ENCODE results near the gene VRK2.
A peak's percentile ranks its signal among the peaks of the same experiment; 100 is the strongest.
"Not testable (repeated sequence)": the region's sequence is repeated elsewhere in the genome, so short reads cannot be mapped to it uniquely, and the experiment has no call there.

The VRK2 gene

DNA sequence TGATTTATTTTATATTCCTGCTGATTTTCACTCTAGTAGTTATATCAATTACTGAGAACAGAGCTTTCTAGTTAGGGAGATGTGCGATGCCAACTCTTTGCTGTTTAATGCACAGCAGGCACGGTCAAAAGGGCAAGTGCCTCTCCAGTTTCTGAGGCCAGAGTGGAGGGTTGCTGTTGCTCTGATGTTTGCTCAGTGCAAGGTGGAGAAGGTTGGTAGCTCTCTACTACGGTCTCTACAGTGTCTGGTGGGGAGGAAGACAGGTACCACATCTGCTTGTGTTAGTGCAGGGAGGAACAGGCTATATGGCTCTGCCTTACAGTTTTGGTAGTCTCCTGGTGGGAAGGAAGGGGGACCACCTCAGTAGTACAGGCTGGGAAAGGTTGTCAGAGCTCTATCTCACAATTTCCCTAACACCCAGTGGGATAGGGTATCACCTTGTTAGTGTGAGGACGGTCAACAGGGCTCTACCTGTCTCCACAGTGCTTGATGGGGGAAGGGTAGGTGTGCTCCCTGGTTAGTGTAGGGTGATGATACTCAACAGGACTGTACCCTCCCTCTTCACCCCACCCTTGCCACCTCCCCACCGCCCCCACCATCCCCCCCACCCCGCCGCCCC is 108.7 kb downstream of the VRK2 start:
- TF ChIP-seq, protein P1, sequence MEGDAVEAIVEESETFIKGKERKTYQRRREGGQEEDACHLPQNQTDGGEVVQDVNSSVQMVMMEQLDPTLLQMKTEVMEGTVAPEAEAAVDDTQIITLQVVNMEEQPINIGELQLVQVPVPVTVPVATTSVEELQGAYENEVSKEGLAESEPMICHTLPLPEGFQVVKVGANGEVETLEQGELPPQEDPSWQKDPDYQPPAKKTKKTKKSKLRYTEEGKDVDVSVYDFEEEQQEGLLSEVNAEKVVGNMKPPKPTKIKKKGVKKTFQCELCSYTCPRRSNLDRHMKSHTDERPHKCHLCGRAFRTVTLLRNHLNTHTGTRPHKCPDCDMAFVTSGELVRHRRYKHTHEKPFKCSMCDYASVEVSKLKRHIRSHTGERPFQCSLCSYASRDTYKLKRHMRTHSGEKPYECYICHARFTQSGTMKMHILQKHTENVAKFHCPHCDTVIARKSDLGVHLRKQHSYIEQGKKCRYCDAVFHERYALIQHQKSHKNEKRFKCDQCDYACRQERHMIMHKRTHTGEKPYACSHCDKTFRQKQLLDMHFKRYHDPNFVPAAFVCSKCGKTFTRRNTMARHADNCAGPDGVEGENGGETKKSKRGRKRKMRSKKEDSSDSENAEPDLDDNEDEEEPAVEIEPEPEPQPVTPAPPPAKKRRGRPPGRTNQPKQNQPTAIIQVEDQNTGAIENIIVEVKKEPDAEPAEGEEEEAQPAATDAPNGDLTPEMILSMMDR (IDR thresholded peaks at IDR 0.05; ENCODE audit: low read depth, low read length), result no peak

DNA sequence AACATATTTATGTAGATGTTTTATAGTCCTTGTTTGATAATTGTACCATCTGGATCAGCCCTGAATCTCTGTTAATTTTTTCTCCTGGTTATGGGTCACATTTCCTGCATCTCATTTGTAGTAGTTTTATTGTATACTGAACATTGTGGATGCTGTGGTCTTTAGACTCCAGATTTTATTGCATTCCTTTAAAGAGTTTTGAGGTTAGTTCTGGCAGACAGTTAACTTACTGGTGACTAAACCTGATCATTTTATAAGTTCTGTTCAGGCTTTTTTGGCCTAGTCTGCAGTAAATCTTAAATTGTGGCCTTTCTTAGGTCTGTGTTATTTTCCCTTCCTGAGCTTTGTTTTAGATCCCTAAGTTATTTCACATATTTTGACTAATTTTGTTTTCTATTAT is 110.2 kb downstream of the VRK2 start:
- H3K4me3 ChIP-seq (replicated peaks in 1 of 2; ENCODE audit: low read depth in 2 of 2, low read length in 2 of 2), result no peak overlapping the region
- DNase-seq (ENCODE audit: low read depth in 2 of 2), result peak in 1 of 2 donors; percentile 16
- TF ChIP-seq, protein P1 (IDR thresholded peaks at IDR 0.05; ENCODE audit: low read depth, low read length), result no peak

More for the DNA sequence above, 108.7 kb downstream of the VRK2 start:
- no peak for DNase-seq (ENCODE audit: low read depth in 2 of 2)
- no peak overlapping the region for H3K4me3 ChIP-seq (replicated peaks in 1 of 2; ENCODE audit: low read depth in 2 of 2, low read length in 2 of 2)

DNA sequence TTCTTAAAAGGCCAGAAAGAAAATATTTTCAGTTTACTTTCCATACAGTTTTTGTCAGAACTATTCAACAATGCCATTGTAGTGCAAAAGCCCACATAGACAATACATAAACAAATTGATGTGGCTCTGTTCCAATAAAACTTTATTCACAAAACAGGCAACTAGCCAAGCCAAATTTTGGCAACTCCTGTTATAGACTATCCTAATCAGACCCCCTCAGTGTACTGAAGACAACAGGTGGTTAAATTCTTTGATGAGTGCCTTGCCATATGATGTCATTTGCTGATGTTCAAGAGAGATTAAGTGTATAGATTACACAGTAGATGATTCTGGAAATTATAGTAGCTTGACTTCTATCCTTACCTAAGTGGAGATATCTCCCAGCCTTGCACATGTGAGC is 111.1 kb downstream of the VRK2 start:
- no peak overlapping the region for H3K4me3 ChIP-seq (replicated peaks in 1 of 2; ENCODE audit: low read depth in 2 of 2, low read length in 2 of 2)
- TF ChIP-seq, protein P1 (IDR thresholded peaks at IDR 0.05; ENCODE audit: low read depth, low read length), result no peak
- no peak for DNase-seq (ENCODE audit: low read depth in 2 of 2)

DNA sequence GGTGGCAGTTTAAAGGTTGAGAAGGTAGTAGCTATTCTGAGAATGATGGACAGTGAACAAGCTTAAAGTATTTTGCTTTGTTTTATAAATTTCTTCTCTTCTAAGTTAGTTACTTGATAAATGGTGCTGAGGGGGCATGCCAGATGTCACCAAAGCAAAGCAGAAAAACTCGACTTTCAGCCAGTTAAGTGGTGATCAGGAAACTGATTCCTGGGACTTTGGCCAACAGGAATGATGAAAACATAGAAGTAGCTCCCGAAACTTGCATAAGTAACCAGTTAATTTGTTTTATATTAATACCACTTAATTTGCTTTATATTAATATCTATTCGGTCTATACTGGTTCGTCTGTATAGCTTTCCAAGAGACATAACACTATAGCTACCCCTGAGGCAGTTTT is 111.9 kb downstream of the VRK2 start:
- no peak overlapping the region for H3K4me3 ChIP-seq (replicated peaks in 1 of 2; ENCODE audit: low read depth in 2 of 2, low read length in 2 of 2)
- TF ChIP-seq, protein P1 (IDR thresholded peaks at IDR 0.05; ENCODE audit: low read depth, low read length), result no peak
- DNase-seq (ENCODE audit: low read depth in 2 of 2), result peak in 1 of 2 donors; percentile 25

DNA sequence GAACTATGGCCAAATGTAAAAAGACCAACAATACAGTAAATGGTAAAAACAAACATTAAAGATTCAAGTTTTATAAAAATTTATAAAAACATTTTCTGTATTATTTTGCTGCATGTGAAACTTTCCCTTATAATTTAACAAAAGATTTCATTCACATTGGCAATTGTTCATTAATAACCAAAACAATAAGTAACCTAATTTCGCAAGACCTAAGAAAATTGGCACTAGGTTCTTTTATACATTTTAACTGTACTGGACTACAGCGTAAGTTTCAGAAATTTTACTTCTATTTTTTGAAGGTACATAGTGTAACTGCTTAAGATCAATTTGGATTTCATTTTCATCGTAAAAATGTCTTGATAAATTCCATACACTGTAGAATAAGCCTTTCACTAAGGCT is 117.3 kb downstream of the VRK2 start:
- TF ChIP-seq, protein P1 (IDR thresholded peaks at IDR 0.05; ENCODE audit: low read depth, low read length), result no peak
- DNase-seq (ENCODE audit: low read depth in 2 of 2), result no peak
- H3K4me3 ChIP-seq (replicated peaks in 1 of 2; ENCODE audit: low read depth in 2 of 2, low read length in 2 of 2), result no peak overlapping the region

DNA sequence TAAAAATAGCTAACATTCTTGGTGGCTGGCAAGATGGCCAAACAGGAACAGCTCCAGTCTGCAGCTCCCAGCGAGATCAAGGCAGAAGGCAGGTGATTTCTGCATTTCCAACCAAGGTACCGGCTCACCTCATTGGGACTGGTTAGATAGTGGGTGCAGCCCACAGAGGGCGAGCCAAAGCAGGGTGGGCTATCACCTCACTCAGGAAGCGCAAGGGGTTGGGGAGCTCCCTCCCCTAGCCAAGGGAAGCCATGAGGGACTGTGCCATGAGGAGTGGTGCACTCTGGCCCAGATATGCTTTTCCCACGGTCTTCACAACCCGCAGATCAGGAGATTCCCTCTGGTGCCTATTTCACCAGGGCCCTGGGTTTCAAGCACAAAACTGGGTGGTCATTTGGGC is 121.5 kb downstream of the VRK2 start:
- not testable (repeated sequence) for DNase-seq (ENCODE audit: low read depth in 2 of 2); H3K4me3 ChIP-seq (replicated peaks in 1 of 2; ENCODE audit: low read depth in 2 of 2, low read length in 2 of 2)

DNA sequence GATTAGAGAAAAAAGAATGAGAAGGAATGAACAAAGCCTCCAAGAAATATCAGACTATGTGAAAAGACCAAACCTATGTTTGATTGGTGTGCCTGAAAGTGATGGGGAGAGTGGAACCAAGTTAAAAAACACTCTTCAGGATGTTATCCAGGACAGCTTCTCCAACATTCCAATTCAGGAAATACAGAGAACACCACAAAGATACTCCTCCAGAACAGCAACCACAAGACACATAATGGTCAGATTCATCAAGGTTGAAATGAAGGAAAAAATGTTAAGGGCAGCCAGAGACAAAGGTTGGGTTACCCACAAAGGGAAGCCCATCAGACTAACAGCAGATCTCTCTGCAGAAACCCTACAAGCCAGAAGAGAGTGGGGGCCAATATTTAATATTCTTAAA is 123.2 kb downstream of the VRK2 start:
- H3K4me3 ChIP-seq (replicated peaks in 1 of 2; ENCODE audit: low read depth in 2 of 2, low read length in 2 of 2); DNase-seq (ENCODE audit: low read depth in 2 of 2): not testable (repeated sequence)

DNA sequence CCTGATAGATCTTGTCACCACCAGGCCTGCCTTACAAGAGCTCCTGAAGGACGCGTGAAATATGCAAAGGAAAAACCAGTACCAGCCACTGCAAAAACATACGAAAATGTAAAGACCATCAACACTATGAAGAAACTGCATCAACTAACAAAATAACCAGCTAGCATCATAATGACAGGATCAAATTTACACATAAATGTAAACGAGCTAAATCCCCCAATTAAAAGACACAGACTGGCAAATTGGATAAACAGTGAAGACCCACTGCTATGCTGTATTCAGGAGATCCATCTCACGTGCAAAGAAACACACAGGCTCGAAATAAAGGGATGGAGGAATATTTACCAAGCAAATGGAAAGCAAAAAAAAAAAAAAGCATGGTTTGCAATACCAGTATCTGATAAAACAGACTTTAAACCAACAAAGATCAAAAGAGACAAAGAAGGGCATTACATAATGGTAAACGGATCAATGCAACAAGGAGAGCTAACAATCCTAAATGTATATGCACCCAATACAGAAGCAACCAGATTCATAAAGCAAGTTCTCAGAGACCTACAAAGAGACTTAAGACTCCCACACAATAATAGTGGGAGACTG is 123.8 kb downstream of the VRK2 start:
- not testable (repeated sequence) for DNase-seq (ENCODE audit: low read depth in 2 of 2); H3K4me3 ChIP-seq (replicated peaks in 1 of 2; ENCODE audit: low read depth in 2 of 2, low read length in 2 of 2)

DNA sequence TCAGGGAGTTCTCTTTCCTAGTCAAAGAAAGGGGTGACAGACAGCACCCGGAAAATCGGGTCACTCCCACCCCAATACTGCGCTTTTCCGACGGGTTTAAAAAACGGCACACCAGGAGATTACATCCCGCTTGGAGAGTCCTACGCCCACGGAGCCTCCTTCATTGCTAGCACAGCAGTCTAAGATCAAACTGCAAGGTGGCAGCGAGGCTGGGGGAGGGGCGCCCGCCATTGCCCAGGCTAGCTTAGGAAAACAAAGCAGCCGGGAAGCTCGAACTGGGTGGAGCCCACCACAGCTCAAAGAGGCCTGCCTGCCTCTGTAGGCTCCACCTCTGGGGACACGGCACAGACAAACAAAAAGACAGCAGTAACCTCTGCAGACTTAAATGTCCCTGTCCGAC is 125.2 kb downstream of the VRK2 start:
- not testable (repeated sequence) for DNase-seq (ENCODE audit: low read depth in 2 of 2); H3K4me3 ChIP-seq (replicated peaks in 1 of 2; ENCODE audit: low read depth in 2 of 2, low read length in 2 of 2)

DNA sequence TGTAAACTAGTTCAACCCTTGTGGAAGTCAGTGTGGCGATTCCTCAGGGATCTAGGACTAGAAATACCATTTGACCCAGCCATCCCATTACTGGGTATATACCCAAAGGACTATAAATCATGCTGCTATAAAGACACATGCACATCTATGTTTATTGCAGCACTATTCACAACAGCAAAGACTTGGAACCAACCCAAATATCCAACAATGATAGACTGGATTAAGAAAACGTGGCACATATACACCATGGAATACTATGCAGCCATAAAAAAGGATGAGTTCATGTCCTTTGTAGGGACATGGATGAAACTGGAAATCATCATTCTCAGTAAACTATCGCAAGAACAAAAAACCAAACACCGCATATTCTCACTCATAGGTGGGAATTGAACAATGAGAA is 130.6 kb downstream of the VRK2 start:
- not testable (repeated sequence) for DNase-seq (ENCODE audit: low read depth in 2 of 2); H3K4me3 ChIP-seq (replicated peaks in 1 of 2; ENCODE audit: low read depth in 2 of 2, low read length in 2 of 2)

DNA sequence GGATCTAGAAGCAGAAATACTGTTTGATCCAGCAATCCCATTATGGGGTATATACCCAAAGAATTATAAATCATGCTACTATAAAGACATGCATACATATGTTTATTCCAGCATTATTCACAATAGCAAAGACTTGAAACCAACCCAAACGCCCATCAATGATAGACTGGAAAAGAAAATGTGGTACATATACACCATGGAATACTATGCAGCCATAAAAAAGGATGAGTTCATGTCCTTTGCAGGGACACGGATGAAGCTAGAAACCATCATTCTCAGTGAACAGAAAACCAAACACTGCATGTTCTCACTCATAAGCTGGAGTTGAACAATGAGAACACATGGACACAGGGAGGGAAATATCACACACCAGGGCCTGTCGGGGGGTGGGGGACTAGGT is 133.6 kb downstream of the VRK2 start:
- not testable (repeated sequence) for DNase-seq (ENCODE audit: low read depth in 2 of 2); H3K4me3 ChIP-seq (replicated peaks in 1 of 2; ENCODE audit: low read depth in 2 of 2, low read length in 2 of 2)

All from cardiac fibroblast (primary cell).